ENCODE data around the gene PRR22.

The PRR22 gene

GRCh38 chr19:5814123-5814851 is 29.7 kb upstream of the PRR22 start:
- in situ Hi-C loops (cut with HindIII; ENCODE audit: low sequenced_read_pairs), result no loop called here

GRCh38 chr19:5811117-5811516 is 26.6 kb upstream of the PRR22 start:
- in situ Hi-C loops (cut with HindIII; ENCODE audit: low sequenced_read_pairs), result no loop called here

GRCh38 chr19:5809469-5809868 is 24.9 kb upstream of the PRR22 start:
- in situ Hi-C loops (cut with HindIII; ENCODE audit: low sequenced_read_pairs), result no loop called here

GRCh38 chr19:5809053-5809452 is 24.5 kb upstream of the PRR22 start:
- in situ Hi-C loops (cut with HindIII; ENCODE audit: low sequenced_read_pairs), result no loop called here

GRCh38 chr19:5808120-5808816 is 23.7 kb upstream of the PRR22 start:
- in situ Hi-C loops (cut with HindIII; ENCODE audit: low sequenced_read_pairs), result no loop called here

GRCh38 chr19:5806905-5807304 is 22.4 kb upstream of the PRR22 start:
- in situ Hi-C loops (cut with HindIII; ENCODE audit: low sequenced_read_pairs), result no loop called here

- in situ Hi-C loops (cut with HindIII; ENCODE audit: low sequenced_read_pairs), result no loop called here
These were observed 21.6 kb upstream of the PRR22 start for GRCh38 chr19:5806133-5806489.

GRCh38 chr19:5805462-5806132 is 21.1 kb upstream of the PRR22 start:
- in situ Hi-C loops (cut with HindIII; ENCODE audit: low sequenced_read_pairs), result no loop called here

- in situ Hi-C loops (cut with HindIII; ENCODE audit: low sequenced_read_pairs), result no loop called here
These were observed 20.2 kb upstream of the PRR22 start, which contains the start of gene NRTN for GRCh38 chr19:5804516-5805461. Gene NRTN, plus strand, starts transcription at chr19:5805067. Its CDS starts 19,099 bp downstream, at chr19:5824166.

- in situ Hi-C loops (cut with HindIII; ENCODE audit: low sequenced_read_pairs), result no loop called here
These were observed 19.4 kb upstream of the PRR22 start for GRCh38 chr19:5803752-5804515.

GRCh38 chr19:5803441-5803751 is 18.9 kb upstream of the PRR22 start:
- in situ Hi-C loops (cut with HindIII; ENCODE audit: low sequenced_read_pairs), result no loop called here

GRCh38 chr19:5801796-5802619 is 17.5 kb upstream of the PRR22 start:
- in situ Hi-C loops (cut with HindIII; ENCODE audit: low sequenced_read_pairs), result no loop called here

GRCh38 chr19:5800361-5801270 is 16.1 kb upstream of the PRR22 start:
- in situ Hi-C loops (cut with HindIII; ENCODE audit: low sequenced_read_pairs), result no loop called here

GRCh38 chr19:5799247-5800241 is 15.0 kb upstream of the PRR22 start:
- in situ Hi-C loops (cut with HindIII; ENCODE audit: low sequenced_read_pairs), result no loop called here

- in situ Hi-C loops (cut with HindIII; ENCODE audit: low sequenced_read_pairs), result no loop called here
These were observed 13.7 kb upstream of the PRR22 start for GRCh38 chr19:5798244-5798643.

GRCh38 chr19:5795382-5795919 is 10.9 kb upstream of the PRR22 start:
- in situ Hi-C loops (cut with HindIII; ENCODE audit: low sequenced_read_pairs), result no loop called here

GRCh38 chr19:5793188-5793587 is 8.6 kb upstream of the PRR22 start:
- in situ Hi-C loops (cut with HindIII; ENCODE audit: low sequenced_read_pairs), result no loop called here

All from DLD1 (cell line).